ENCODE results near the gene PANK4.

Gene PANK4

GRCh38 chr1:2508751-2509150 lies 17.6 kb downstream of the PANK4 start:
- DNase-seq = no peak

GRCh38 chr1:2508180-2508579 lies 18.2 kb downstream of the PANK4 start:
- DNase-seq = no peak

GRCh38 chr1:2507744-2508155 lies 18.6 kb downstream of the PANK4 start:
- no peak for DNase-seq

- DNase-seq = no peak
Observed at GRCh38 chr1:2506901-2507565, 19.4 kb downstream of the PANK4 start.

GRCh38 chr1:2506007-2506860 lies 20.2 kb downstream of the PANK4 start:
- DNase-seq = no peak

- no peak for DNase-seq
Observed at GRCh38 chr1:2505461-2505994, 20.9 kb downstream of the PANK4 start.

GRCh38 chr1:2504949-2505272 lies 21.5 kb downstream of the PANK4 start:
- no peak for DNase-seq

GRCh38 chr1:2504225-2504948 lies 22.0 kb downstream of the PANK4 start:
- DNase-seq = no peak

- DNase-seq = no peak
Observed at GRCh38 chr1:2503554-2504224, 22.7 kb downstream of the PANK4 start.

- DNase-seq = no peak
Observed at GRCh38 chr1:2502661-2503553, 23.5 kb downstream of the PANK4 start.

- no peak for DNase-seq
Observed at GRCh38 chr1:2502210-2502609, 24.2 kb downstream of the PANK4 start.

GRCh38 chr1:2501820-2502119 lies 24.6 kb downstream of the PANK4 start:
- no peak for DNase-seq

GRCh38 chr1:2501041-2501819 lies 25.2 kb downstream of the PANK4 start:
- no peak for DNase-seq

- DNase-seq = no peak
Observed at GRCh38 chr1:2499986-2500596, 26.3 kb downstream of the PANK4 start.

- DNase-seq = no peak
Observed at GRCh38 chr1:2499260-2499659, 27.1 kb downstream of the PANK4 start.

- no peak for DNase-seq
Observed at GRCh38 chr1:2498648-2499047, 27.7 kb downstream of the PANK4 start.

GRCh38 chr1:2497891-2498290 lies 28.5 kb downstream of the PANK4 start:
- DNase-seq = no peak

GRCh38 chr1:2496746-2497145 lies 29.6 kb downstream of the PANK4 start:
- DNase-seq = no peak

GRCh38 chr1:2496087-2496622 lies 30.2 kb downstream of the PANK4 start:
- no peak for DNase-seq

- no peak for DNase-seq
Observed at GRCh38 chr1:2495546-2495945, 30.9 kb downstream of the PANK4 start.

- DNase-seq = no peak
Observed at GRCh38 chr1:2495026-2495425, 31.4 kb downstream of the PANK4 start.
